ENCODE measurements around the gene ZNF581. TPM values are rescaled to one million over a fixed set of nuclear protein-coding genes. Genes with fewer than 3 reads are reported as not detected.

The ZNF581 gene
- total RNA-seq, 1 experiment from 2014 or later: 46.2 TPM

GRCh38 chr19:55602104-55603001 is 41.1 kb upstream of the ZNF581 start:
- H3K4me1 Mint-ChIP-seq (ENCODE audit: low read depth, unreplicated experiment): peaks cover 26% of the 10 kb centered on the region
- DNase-seq: no peak
- H3K36me3 ChIP-seq (ENCODE audit: control insufficient read depth, insufficient read depth, low read length): no peaks in the 10 kb centered on the region; the same call in none of the 2 replicates
- peaks cover 9% of the 10 kb centered on the region for H3K9me3 Mint-ChIP-seq (ENCODE audit: unreplicated experiment)
- no peak overlapping the region for H3K4me3 ChIP-seq (ENCODE audit: low read depth, low read length)
- no peak overlapping the region for H3K4me3 Mint-ChIP-seq (ENCODE audit: unreplicated experiment)
- TF ChIP-seq, protein P1, sequence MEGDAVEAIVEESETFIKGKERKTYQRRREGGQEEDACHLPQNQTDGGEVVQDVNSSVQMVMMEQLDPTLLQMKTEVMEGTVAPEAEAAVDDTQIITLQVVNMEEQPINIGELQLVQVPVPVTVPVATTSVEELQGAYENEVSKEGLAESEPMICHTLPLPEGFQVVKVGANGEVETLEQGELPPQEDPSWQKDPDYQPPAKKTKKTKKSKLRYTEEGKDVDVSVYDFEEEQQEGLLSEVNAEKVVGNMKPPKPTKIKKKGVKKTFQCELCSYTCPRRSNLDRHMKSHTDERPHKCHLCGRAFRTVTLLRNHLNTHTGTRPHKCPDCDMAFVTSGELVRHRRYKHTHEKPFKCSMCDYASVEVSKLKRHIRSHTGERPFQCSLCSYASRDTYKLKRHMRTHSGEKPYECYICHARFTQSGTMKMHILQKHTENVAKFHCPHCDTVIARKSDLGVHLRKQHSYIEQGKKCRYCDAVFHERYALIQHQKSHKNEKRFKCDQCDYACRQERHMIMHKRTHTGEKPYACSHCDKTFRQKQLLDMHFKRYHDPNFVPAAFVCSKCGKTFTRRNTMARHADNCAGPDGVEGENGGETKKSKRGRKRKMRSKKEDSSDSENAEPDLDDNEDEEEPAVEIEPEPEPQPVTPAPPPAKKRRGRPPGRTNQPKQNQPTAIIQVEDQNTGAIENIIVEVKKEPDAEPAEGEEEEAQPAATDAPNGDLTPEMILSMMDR (IDR thresholded peaks at IDR 0.05; ENCODE audit: insufficient read depth in 1 of 2, low read depth in 1 of 2, low read length in 1 of 2, severe bottlenecking in 1 of 2, unreplicated experiment in 1 of 2): no peak
- ChIA-PET CTCF (no interaction called here), POLR2A (no interaction called here)
- no peaks in the 10 kb centered on the region for H3K27me3 Mint-ChIP-seq (ENCODE audit: insufficient read depth, unreplicated experiment)
- intact Hi-C loops (cut with micrococcal nuclease; ENCODE audit: unreplicated experiment): no loop called here
- peaks cover 12% of the 10 kb centered on the region for H3K4me1 ChIP-seq
- no TSS peak for BruUV-seq (replicated peaks)
- H3K36me3 Mint-ChIP-seq (ENCODE audit: insufficient read depth, unreplicated experiment): peaks cover 56% of the 10 kb centered on the region
- H3K27ac Mint-ChIP-seq (ENCODE audit: unreplicated experiment): no peak overlapping the region
- H3K27me3 ChIP-seq (replicated peaks; ENCODE audit: control insufficient read depth, insufficient read depth, low read length): no peaks in the 10 kb centered on the region
- H3K9me3 ChIP-seq: no peaks in the 10 kb centered on the region

GRCh38 chr19:55603115-55603514 is 40.3 kb upstream of the ZNF581 start:
- intact Hi-C loops (cut with micrococcal nuclease; ENCODE audit: unreplicated experiment): no loop called here
- POLR2A ChIA-PET: no interaction called here
- CTCF ChIA-PET: no interaction called here
- Histone ChIP-seq H3K4me1 (peaks cover 12% of the 10 kb centered on the region), H3K9me3 (no peaks in the 10 kb centered on the region), H3K27me3 (replicated peaks; ENCODE audit: control insufficient read depth, insufficient read depth, low read length) (no peaks in the 10 kb centered on the region), H3K36me3 (ENCODE audit: control insufficient read depth, insufficient read depth, low read length) (no peaks in the 10 kb centered on the region), H3K4me3 (ENCODE audit: low read depth, low read length) (no peak overlapping the region)
- H3K9me3 Mint-ChIP-seq (ENCODE audit: unreplicated experiment): peaks cover 9% of the 10 kb centered on the region
- peaks cover 22% of the 10 kb centered on the region for H3K4me1 Mint-ChIP-seq (ENCODE audit: low read depth, unreplicated experiment)
- no TSS peak for BruUV-seq (replicated peaks)
- no peaks in the 10 kb centered on the region for H3K27me3 Mint-ChIP-seq (ENCODE audit: insufficient read depth, unreplicated experiment)
- no peak for DNase-seq
- peaks cover 55% of the 10 kb centered on the region for H3K36me3 Mint-ChIP-seq (ENCODE audit: insufficient read depth, unreplicated experiment)
- TF ChIP-seq, protein P1 (IDR thresholded peaks at IDR 0.05; ENCODE audit: insufficient read depth in 1 of 2, low read depth in 1 of 2, low read length in 1 of 2, severe bottlenecking in 1 of 2, unreplicated experiment in 1 of 2): no peak
- H3K4me3 Mint-ChIP-seq (ENCODE audit: unreplicated experiment): peak overlapping the region; percentile 86
- H3K27ac Mint-ChIP-seq (ENCODE audit: unreplicated experiment): peak overlapping the region; percentile 79

DNA sequence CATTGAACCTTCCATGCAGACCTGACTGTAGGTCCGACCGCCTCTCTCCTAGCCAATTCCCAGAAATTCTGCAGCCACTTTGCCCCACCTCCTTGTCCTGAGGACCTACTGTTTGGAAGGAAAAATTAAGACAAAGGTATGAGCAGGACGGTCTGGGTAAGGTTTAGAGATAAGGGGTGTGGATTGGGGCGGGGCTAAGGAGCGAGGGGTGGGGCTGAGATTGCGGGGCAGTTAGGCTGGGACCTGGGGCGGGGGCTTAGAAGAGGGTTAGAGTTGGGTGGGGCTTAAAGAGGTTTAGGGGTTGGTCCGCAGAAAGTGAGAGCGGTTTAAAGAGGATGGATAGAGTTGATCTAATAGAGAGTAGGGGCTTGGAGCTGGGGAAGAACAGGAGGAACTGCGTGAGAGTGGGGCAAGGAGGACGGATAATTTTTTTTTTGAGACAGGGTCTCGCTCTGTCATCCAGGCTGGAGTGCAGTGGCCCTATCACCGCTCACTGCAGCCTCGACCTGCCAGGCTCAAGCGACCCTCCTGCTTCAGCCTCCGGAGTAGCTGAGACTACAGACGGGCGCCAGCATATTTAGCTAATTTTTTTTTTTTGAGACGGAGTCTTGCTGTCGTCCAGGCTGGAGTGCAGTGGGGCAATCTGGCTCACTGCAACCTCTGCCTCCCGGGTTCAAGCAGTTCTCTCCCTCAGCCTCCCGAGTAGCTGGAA is 39.7 kb upstream of the ZNF581 start:
- no peaks in the 10 kb centered on the region for H3K36me3 ChIP-seq (ENCODE audit: control insufficient read depth, insufficient read depth, low read length)
- H3K9me3 ChIP-seq: no peaks in the 10 kb centered on the region
- ChIA-PET CTCF (interaction anchor here (1.0 to 3.0 kb wide), 4 partner anchors 22 to 100 kb away, joined by 3 to 16 read pairs (median 8); partner anchors contain the start of gene SBK3), POLR2A (interaction anchor here (0.6 to 2.8 kb wide), 8 partner anchors 15 to 114 kb away, joined by 3 to 17 read pairs (median 6); partner anchors contain the start of gene ZNF784)
- Mint-ChIP-seq H3K36me3 (ENCODE audit: insufficient read depth, unreplicated experiment) (peaks cover 50% of the 10 kb centered on the region), H3K9me3 (ENCODE audit: unreplicated experiment) (peaks cover 3% of the 10 kb centered on the region), H3K27me3 (ENCODE audit: insufficient read depth, unreplicated experiment) (no peaks in the 10 kb centered on the region), H3K4me3 (ENCODE audit: unreplicated experiment) (peak overlapping the region; percentile 86), H3K4me1 (ENCODE audit: low read depth, unreplicated experiment) (peaks cover 15% of the 10 kb centered on the region), H3K27ac (ENCODE audit: unreplicated experiment) (peak overlapping the region; percentile 79)
- intact Hi-C loops (cut with micrococcal nuclease; ENCODE audit: unreplicated experiment): no loop called here
- peak overlapping the region; percentile 87 for H3K4me3 ChIP-seq (ENCODE audit: low read depth, low read length)
- DNase-seq: no peak
- H3K27me3 ChIP-seq (replicated peaks; ENCODE audit: control insufficient read depth, insufficient read depth, low read length): no peaks in the 10 kb centered on the region
- TF ChIP-seq, protein P1 (IDR thresholded peaks at IDR 0.05; ENCODE audit: insufficient read depth in 1 of 2, low read depth in 1 of 2, low read length in 1 of 2, severe bottlenecking in 1 of 2, unreplicated experiment in 1 of 2): no peak
- H3K4me1 ChIP-seq: peaks cover 7% of the 10 kb centered on the region
- no TSS peak for BruUV-seq (replicated peaks)
